Activated CD4-positive, alpha-beta T cell treated with anti-CD3 and anti-CD28 coated beads, Interleukin-2, Interleukin-6, amounts not matched to agents 100 ng/mL and 50 ng/mL, durations not matched to agents 16 hours and 8 hours (primary cell): ENCODE results near the gene CAPS2.

Experiments used
- DNase-seq: peaks from one replicate; pipeline ENCODE4 v3.0.0-alpha.2; 2020

Gene CAPS2

DNA sequence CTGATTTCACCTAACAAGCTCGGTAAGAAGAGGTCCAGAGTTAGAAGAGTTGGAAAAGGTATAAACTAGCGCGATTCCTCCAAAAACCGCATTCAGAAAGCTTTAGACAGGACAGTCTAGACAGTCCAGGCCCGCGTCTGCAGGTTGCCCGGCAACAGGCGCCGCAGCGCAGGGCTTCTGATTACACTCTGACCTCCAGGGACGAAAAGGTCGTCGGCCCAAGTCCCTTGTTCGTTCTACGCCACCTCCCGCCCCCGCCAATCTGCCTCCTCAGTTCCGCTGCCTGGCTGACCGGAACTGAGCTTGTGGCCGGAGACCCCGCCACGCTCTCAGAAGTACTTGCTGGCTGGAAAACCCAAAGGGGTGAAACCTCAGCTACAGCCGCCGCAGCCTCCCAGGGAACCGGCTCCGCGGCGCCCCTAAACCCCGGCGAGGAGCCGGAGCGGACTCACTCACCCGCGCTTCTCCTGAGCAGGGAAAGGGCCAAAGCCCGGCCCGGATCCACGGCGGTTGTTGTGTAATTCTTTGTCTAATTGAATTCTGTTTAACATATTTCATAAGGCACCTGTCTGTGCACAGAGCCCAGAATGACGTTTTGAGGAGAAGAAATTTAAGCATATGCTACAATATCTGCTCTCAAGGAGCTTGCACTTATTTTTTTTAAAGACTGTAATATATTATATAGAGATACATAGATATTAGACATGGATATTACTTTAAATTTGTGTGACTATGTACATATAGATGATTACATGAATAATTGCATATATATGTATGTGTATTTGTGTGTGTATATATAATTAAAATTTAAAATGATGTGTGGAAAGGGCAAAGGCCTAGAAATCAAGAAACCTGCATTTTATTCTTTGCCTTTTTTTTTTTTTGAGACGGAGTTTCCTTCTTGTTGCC, at the start of gene CAPS2:
CAPS2 (minus strand) TSS at position 407 of the 909 bp plus-strand sequence. CDS start 3,826 bp downstream, outside the sequence.
- peak; percentile 75 for DNase-seq

DNA sequence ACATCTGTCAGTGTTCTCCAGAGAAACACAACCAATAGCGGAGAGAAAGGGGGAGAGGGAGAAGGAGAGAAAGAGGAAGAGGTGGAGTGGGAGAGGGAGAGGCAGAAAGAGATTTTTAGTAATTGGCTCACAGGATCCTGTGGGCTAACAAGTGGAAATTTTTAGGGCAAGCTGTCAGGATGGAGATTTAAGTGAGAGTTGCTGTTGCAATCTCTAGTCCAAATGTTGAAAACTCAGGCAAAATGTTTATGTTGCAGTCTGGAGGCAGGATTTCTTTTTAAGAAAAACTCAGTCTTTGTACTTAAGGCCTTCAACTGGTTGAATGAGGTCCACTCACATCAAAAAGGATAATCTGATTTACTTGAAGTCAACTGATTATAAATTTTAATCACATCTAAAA, 48.2 kb upstream of the CAPS2 start:
- DNase-seq, result no peak

DNA sequence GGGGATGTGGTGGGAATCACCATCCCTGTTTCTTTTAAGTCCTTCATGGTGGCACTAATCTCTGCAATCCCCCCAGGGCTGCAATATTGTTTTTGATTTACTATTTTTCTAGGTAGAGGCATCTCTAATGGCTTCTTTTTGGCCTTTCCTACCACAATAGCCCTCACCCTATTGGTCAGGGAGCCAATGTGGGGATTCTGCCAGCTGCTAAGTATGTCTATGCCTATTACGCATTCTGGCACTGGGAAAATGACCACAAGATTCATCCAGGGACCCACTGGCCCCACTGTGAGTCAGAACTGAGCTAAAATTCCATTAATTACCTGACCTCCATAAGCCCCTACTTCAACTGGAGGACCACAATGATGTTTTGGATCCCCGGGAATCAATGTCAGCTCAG, 44.8 kb upstream of the CAPS2 start:
- DNase-seq, result no peak

DNA sequence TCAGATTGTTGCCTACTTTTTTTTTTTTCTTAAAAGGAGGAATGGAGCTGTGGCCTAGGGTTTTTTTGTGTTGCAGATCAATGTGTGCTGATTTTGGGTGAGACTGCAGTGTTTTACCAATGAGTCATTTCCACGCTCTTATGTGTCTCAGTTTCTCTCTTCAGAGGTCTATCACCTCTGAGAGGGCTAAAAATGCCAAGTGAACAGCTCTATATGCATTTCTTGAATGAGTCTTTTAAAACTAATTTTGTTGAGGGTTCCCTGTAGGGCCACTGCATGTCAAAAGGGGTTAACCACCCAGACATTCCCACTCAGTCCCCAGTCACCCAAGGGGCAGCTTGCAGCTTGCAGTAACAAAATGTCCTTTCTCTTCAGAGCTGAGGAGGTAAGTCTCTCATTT, 36.5 kb upstream of the CAPS2 start:
- DNase-seq, result peak; percentile 26

DNA sequence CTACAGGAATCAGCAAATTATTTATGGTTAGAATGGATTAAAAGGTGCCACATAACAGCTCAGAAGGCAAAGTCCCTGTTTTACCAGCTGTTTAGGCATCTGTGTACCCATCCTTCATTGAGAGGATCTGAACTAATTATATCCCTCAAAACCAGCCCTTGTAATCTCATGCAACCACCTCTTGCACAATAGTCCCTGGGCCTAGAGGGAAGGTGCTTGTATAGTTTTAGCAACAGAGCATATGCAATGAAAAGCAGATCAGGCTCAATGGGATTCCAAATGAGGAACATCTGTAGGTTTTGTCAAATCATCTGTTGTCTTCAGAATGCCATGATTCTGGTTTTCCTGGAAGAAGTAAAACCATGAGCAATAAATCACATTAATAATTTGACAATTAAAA, 34.8 kb upstream of the CAPS2 start:
- no peak for DNase-seq

DNA sequence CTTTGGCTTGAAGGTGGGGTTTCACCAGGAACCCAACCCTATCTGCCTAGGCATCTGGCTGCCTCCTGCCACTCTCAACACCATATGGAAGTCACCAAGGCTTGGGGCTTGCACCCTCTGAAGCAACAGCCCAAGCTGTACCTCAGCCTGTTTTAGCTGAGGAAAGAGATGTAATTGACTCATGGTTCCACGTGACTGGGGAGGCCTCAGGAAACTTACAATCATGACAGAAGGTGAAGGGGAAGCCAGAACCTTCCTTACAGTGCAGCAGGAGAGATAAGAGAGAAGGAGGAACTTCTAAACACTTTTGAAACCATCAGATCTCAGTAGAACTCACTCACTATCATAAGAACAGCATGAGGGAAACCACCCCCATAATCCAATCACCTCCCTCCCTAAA, 31.3 kb upstream of the CAPS2 start:
- DNase-seq, result no peak

DNA sequence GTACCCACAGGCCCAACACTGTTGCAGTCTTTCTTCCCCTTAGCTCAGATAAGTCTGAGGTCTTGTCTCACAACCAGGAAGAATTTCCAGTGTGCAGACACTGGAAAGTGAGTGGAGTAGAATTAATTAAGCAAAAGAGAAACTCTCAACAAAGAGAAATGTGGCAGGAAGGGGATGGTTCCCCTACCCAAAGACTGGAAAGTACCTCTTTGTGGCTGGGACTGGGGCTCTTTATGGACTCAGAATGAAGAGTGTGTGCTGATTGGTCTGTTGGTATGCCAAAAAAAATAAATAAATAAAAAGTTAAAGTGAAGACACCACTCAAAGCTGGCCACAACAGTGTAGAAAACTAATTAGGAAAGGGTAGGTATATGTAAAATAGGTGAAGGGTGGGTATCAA, 30.8 kb upstream of the CAPS2 start:
- peak; percentile 13 for DNase-seq

DNA sequence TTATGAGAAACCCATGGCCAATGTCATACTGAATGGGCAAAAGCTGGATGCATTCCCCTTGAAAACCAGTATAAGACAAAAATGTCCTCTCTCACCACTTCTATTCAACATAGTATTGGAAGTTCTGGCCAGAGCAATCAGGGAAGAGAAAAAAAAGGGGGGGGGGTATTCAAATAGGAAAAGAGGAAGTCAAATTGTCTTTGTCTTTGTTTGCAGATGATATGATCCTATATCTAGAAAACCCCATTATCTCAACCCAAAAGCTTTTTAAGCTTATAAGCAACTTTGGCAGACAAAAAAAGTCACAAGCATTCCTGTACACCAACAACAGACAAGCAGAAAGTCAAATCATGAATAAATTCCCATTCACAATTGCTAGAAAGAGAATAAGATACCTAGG, 23.9 kb upstream of the CAPS2 start:
- DNase-seq, result no peak

DNA sequence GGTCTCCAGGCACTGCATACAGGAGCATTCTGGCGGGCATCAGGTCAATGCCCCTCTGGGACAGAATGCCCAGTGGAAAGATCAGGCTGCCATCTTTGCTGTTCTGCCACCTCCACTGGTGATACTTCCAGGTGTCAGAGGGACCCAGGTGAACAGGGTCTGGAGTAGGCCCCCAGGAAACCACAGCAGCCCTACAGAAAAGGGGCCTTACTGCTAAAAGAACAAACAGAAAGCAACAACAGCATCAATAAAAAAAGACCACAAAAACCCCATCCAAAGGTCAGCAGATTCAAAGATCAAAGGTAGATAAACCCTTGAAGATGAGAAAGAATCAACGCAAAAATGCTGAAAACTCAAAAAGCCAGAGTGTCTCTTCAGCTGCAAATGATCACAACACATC, 20.3 kb upstream of the CAPS2 start:
- no peak for DNase-seq

DNA sequence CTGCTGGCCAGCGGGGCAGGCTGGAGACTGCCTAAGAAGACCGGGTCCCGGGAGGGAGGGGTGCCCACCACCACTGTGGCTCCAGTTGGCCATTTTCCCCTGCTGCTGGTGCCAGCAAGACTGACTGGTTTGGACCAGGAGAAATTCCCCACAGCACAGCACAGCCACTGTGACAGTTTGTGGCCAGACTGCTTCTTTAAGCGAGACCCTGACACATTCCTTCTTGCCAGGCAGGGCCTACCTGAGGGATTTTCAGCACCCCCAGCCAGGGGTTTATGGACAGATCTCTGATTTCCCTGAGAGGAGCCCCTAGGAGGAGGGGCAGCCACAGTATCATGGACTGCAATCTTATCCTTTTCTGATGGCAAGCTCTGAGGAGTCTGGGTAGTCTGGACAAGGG, 19.8 kb upstream of the CAPS2 start:
- DNase-seq, result no peak

DNA sequence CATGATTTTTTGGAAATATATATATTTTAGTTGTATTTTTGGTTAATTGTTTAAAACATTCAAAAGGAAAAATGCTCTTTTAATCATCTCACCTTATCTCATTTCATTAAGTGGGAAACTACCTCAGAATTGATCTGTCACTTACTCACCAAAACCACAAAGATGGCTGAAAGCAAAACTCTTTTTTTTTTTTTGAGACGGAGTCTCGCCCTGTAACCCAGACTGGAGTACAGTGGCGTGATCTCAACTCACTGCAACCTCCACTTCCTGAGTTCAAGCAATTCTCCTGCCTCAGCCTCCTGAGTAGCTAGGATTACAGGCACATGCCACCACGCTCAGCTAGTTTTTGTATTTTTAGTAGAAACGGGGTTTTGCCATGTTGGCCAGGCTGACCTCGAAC, 16.1 kb upstream of the CAPS2 start:
- DNase-seq, result peak; percentile 55

DNA sequence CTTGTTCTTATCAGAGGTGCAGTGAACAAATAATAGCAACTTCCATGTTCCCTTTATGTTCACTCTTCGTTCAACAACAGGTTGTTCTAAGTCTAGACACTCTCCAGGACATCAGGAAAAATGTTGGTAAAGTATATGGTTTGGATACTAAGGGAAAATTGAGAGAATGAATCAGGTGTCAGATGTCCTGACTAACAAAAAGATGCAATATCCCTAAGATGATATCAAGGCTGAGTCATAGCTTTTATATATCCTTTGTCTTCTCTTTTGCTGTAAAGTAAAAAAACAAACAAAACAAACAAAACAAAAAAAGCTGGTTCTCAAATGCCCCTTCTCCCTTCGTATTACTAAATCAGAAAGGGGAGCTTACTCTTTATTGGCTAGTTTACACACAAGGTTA, 15.4 kb upstream of the CAPS2 start:
- DNase-seq, result no peak

DNA sequence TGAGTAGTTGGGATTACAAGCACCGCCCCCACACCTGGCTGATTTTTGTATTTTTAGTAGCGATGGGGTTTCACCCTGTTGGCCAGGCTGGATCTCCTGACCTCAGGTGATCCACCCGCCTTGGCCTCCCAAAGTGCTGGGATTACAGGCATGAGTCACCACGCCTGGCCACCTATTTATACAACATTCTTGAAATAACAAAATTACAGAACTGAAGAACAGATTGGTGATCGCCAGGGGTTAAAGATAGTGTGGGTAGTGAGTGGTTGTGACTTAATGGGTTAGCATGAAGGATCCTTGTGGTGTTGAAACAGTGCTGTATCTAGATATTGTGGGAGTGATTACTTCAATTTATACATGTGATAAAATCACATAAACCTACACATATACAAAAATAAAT, 11.7 kb upstream of the CAPS2 start:
- no peak for DNase-seq

DNA sequence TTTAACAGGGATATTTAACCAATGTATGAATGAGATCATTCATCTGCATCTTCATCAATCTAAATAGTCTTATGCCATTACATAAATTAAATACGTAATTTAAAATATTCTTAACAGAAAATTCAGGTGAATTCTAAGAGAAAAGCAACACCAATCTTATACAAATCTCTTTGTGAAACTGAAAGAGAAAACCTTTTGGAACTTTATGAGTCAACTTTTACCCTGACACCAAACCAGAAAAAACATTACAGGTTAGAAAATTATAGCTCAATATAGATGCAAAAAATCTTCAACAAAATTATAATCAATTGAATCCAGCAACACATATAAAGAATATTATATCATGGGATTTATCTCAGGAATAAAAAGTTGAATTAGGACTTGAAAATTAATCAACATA, 7.8 kb upstream of the CAPS2 start:
- DNase-seq, result peak; percentile 33

DNA sequence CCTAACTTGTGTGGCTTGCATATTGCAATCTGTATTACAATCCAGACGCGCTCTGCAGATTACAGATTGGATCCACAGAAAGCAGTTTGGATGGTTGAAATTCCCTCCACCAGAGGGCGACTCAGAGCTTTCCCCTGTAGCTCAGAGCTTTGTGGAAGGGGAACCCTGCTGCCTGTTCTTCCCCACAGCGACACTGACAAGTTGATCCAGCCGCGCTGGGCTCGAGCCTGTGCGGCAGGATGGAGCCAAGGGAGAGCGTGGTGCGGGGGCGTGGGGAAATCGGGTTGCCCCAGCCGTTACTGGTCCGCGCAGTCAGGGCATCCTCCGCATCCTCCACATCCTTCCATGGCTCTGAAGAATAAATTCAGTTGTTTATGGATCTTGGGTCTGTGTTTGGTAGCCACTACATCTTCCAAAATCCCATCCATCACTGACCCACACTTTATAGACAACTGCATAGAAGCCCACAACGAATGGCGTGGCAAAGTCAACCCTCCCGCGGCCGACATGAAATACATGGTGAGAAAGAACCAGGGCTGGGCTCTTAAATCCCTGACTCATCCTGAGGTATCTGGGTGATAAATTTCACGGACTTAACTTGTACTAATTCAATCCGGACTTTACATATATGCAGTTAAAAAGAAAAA, 4.4 kb upstream of the CAPS2 start, which contains the start of gene GLIPR1L1:
GLIPR1L1 (plus strand) TSS at position 287 of the 647 bp plus-strand sequence; CDS start at position 346, 59 bp downstream.
- peak; percentile 87 for DNase-seq

DNA sequence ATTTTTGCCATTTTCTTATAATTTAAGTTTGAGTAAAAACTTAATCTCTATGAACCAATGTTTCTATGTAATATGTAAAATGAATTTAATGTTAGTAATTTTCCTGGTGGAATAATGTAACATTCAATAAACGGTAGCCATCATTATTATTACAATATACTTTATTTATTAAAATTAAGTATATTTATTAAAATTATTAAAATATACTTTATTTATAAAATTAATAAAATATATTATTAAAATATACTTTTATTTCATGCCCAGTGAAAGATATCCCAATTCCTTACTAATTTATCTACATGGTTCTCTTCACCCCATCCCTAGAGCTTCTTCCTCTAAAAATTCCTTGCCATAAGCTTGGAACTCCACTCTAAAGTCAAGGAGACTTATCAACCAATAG, 2.5 kb downstream of the CAPS2 start:
- DNase-seq, result no peak

DNA sequence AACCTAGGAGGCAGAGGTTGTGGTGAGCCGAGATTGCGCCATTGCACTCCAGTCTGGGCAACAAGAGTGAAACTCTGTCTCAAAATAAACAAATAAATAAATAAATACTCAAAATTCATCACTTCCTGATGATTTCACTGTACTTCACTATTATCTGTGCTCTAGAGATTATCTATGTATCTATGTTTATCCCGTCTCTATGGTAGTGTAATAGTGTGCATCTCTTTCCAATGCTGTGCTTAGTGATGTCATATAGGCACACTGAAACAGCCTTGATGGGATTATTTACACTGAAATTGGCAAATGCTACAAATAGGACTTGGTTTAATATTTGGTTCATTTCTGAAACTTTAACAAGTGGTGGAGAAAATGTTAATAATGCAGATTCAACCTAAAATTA, 6.5 kb downstream of the CAPS2 start:
- no peak for DNase-seq

DNA sequence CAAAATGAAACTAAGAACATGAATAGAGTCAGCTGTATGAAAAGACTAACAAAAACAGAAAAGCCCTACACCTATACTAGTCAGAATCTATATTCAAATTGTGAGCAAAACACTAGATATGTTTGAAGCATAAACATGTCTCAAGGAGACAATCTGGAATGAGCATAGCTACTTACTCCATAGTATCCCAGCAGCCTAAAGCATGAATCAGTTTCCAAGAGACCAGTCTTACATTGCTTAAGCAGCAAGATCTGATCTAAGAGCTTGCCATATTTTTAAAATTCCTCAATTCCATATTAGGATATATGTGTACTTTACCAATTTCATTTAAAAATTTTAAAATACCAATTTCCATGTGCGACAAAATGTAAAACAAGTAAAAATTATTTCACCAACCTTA, 7.7 kb downstream of the CAPS2 start:
- DNase-seq, result no peak

DNA sequence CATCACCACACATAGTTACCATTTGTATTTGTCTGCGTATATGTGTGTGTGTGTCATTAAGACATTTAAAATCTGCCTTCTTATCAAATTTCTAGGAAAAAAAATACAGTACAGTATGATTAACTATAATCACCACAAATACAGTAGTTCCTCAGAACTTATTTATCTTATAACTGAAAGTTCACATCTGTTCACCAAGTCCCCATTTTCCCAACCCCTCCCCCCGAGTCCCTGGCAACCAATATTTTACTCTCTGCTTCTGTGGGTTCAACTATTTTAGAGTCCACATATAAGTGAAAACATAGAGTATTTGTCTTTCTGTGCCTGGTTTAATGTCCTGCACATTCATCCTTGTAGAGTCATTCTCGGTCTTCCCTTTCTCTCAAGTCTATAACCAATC, 12.3 kb downstream of the CAPS2 start:
- DNase-seq, result no peak

DNA sequence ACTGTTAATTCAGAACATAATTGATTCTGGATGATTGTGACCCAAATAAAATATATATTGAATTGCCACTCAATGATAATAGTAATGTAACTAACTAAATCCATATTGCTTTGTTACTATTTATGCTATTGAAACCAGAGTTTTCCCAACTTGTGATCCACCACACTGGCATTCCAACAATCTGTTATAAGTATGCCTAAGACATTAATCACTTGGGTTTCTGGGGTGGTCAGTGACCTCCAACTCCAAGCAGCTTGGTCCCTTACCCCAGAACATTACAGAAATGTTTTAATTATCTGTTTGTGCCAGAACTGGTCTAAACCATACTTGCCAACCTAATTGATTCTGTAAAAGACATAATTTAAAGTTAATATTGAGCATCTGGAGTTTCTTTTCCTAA, 14.6 kb downstream of the CAPS2 start:
- DNase-seq, result no peak

DNA sequence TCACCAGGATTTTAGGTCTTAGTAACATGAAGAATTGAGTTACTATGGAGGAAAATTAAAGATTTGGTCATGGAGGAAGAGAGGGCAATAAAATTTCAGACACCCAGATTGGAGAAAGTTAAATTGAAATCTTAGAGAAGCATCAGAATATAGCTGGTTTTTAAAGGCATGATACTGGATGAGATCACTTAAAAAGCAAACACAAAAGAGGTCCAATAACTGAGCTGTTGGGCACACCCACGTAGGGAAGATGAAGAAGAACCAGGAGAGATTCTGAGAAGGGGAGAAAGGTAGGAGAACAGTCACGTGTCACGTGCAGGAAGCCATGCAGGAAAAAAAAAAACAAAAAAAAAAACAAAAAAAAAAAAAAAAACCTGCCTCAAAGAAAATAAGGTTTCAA, 18.8 kb downstream of the CAPS2 start:
- no peak for DNase-seq

DNA sequence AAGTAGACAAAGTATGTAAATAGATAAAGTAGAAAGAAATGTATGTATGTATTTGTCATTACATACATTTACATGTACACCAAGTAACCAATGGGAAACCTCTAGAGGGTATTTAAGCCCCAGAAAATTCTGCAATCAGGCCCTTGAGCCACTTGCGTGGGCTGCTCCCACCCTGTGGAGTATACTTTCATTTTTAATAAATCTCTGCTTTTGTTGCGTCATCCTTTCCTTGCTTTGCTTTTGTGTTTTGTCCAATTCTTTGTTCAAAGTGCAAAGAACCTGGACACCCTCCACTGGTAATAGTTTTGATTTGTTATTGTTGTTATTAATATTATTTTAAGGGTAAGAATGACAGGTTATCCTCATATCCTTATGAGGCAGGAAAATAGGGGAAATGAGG, 21.8 kb downstream of the CAPS2 start:
- DNase-seq, result no peak

DNA sequence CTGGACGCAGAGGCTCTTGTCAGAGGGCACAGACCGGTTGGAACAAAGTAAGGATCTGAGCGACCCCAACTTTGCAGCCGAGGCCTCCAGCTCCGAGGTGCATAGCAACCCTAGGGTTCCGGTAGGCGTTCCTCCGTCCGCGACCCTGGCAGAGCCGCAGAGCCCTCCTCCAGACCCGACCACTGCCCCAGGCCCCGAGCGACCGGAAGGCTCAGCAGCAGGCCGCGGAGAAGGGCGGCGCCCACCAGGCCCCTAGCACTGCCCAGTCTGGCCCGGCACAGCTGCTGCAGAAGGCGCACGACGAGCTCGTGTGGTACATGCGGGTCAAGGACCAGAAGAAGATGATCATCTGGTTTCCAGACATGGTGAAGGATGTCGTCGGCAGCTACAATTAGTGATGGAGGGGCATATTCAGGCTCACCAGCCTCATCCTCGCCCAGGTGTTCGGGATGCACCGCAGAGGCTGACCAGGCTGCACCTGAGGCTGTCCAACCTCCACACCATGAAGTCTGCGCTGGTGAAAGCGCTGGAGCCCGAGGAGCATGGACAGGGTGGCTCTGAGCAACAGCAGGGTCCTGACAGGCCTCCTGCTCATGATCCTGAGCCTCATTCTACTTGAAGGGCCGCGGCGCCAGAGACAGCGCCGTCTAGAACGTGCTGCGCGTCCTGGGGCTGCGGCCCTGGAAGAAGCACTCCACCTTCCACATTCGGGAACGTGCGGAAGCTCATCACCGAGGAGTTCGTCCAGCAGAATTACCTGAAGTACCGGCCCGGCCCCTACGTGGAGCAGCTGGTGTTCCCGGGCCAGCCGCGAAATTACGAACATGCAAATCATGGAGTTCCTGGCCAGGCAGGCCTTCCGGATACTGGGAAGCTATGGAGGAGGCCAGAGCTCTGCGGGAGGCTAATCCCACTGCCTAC, 24.5 kb downstream of the CAPS2 start:
- no peak for DNase-seq
